CD14-positive monocyte (primary cell): ENCODE measurements around the gene ANKRD65. TPM values are rescaled to one million over a fixed set of nuclear protein-coding genes. Genes with fewer than 3 reads are reported as not detected.
A peak's percentile ranks its signal among the peaks of the same experiment; 100 is the strongest.

Experiments
- DNase-seq, 3 donors: peaks; one replicate each; pipeline ENCODE4 v3.0.0-alpha.2; 2011 to 2022
- H2AFZ ChIP-seq: 2 replicates; pipeline ENCODE4 v1.6.0; 2012; ENCODE audit warnings: mild to moderate bottlenecking, low read depth, low read length, inconsistent platforms; ENCODE audit not compliant: insufficient read depth, poor library complexity, severe bottlenecking
- H3K27ac ChIP-seq, 2 donors: 1 replicate in 1 of 2; 2 replicates in 1 of 2; pipeline ENCODE4 v1.5.1; 2012 to 2013; ENCODE audit warnings: low read length in 2 of 2, control low read depth in 1 of 2, inconsistent platforms in 1 of 2, low read depth in 1 of 2, mild to moderate bottlenecking in 1 of 2
- H3K27me3 ChIP-seq, 2 donors: one replicate each; pipeline versions ENCODE4 v1.6.0 to v1.6.1; 2011 to 2013; ENCODE audit warnings: low read length in 2 of 2; ENCODE audit not compliant: control insufficient read depth in 2 of 2, insufficient read depth in 2 of 2
- H3K36me3 ChIP-seq, 2 donors: replicated peaks in 1 of 2; 1 replicate in 1 of 2; 2 replicates in 1 of 2; pipeline versions ENCODE4 v1.5.1 to v1.6.1; 2012 to 2013; ENCODE audit warnings: low read length in 2 of 2, control low read depth in 1 of 2, inconsistent platforms in 1 of 2, mild to moderate bottlenecking in 1 of 2; ENCODE audit not compliant: insufficient read depth in 2 of 2, control insufficient read depth in 1 of 2
- H3K4me1 ChIP-seq, 2 donors: 1 replicate in 1 of 2; 2 replicates in 1 of 2; pipeline versions ENCODE4 v1.5.1 to v1.6.1; 2012 to 2013; ENCODE audit warnings: low read length in 2 of 2, control low read depth in 1 of 2, inconsistent platforms in 1 of 2, mild to moderate bottlenecking in 1 of 2, moderate library complexity in 1 of 2; ENCODE audit not compliant: insufficient read depth in 2 of 2, control insufficient read depth in 1 of 2
- H3K4me2 ChIP-seq: replicated peaks from 2 replicates; pipeline ENCODE3; 2012; ENCODE audit warnings: low read length, moderate library complexity, mild to moderate bottlenecking; ENCODE audit not compliant: poor library complexity, severe bottlenecking; ENCODE audit errors: extremely low read depth
- H3K4me3 ChIP-seq, 3 experiments: fragments of 200-600 bp in 1 of 3; sonication (generic) in 1 of 3; replicated peaks in 1 of 3; 1 replicate in 2 of 3; 2 replicates in 1 of 3; pipeline ENCODE4 v1.5.1; 2011 to 2013; ENCODE audit warnings: low read length in 3 of 3, mild to moderate bottlenecking in 3 of 3, control low read depth in 2 of 3, low read depth in 2 of 3, inconsistent platforms in 1 of 3, moderate library complexity in 1 of 3
- H3K79me2 ChIP-seq: 2 replicates; pipeline ENCODE4 v1.6.0; 2012; ENCODE audit warnings: mild to moderate bottlenecking, control low read depth, inconsistent platforms, low read length, moderate library complexity; ENCODE audit not compliant: insufficient read depth
- H3K9ac ChIP-seq: 2 replicates; pipeline ENCODE4 v1.6.0; 2017; ENCODE audit warnings: low read length, mild to moderate bottlenecking; ENCODE audit not compliant: insufficient read depth, poor library complexity, severe bottlenecking
- H3K9me3 ChIP-seq, 2 donors: replicated peaks in 1 of 2; 1 replicate in 1 of 2; 2 replicates in 1 of 2; pipeline versions ENCODE4 v1.5.1 to v1.6.1; 2012 to 2013; ENCODE audit warnings: low read length in 2 of 2, control low read depth in 1 of 2; ENCODE audit not compliant: control insufficient read depth in 1 of 2, insufficient read depth in 1 of 2
- H4K20me1 ChIP-seq: 2 replicates; pipeline ENCODE4 v1.6.0; 2012; ENCODE audit warnings: mild to moderate bottlenecking, low read length, control low read depth, moderate library complexity; ENCODE audit not compliant: insufficient read depth
- H3K27ac Mint-ChIP-seq, 7 donors: one replicate each; pipeline ENCODE4 v1.8.0; 2020; ENCODE audit warnings: mild to moderate bottlenecking in 7 of 7, mixed read lengths in 7 of 7, moderate library complexity in 6 of 7, inconsistent platforms in 2 of 7
- H3K27me3 Mint-ChIP-seq, 3 donors: one replicate each; pipeline ENCODE4 v1.8.0; 2021 to 2022; ENCODE audit warnings: low read depth in 3 of 3, mild to moderate bottlenecking in 3 of 3, mixed read lengths in 3 of 3, moderate library complexity in 3 of 3, inconsistent platforms in 1 of 3
- H3K36me3 Mint-ChIP-seq, 2 donors: one replicate each; pipeline ENCODE4 v1.8.0; 2020; ENCODE audit warnings: mixed read lengths in 2 of 2, inconsistent platforms in 1 of 2, mild to moderate bottlenecking in 1 of 2
- H3K4me1 Mint-ChIP-seq: one replicate; pipeline ENCODE4 v1.8.0; 2020; ENCODE audit warnings: mild to moderate bottlenecking, mixed read lengths
- H3K4me3 Mint-ChIP-seq, 2 donors: one replicate each; pipeline ENCODE4 v1.8.0; 2020; ENCODE audit warnings: mild to moderate bottlenecking in 2 of 2, mixed read lengths in 2 of 2, moderate library complexity in 1 of 2
- H3K9me3 Mint-ChIP-seq, 7 donors: one replicate each; pipeline ENCODE4 v1.8.0; 2020 to 2022; ENCODE audit warnings: mixed read lengths in 7 of 7, mild to moderate bottlenecking in 6 of 7, moderate library complexity in 6 of 7, inconsistent platforms in 2 of 7
- WGBS: methylation state at CpG from one replicate; pipeline ENCODE4 v1.1.5; 2013; ENCODE audit warnings: missing lambda C conversion rate; ENCODE audit not compliant: insufficient coverage; 5-methylcytosine and 5-hydroxymethylcytosine counted together
- intact Hi-C, 2 donors: fragments of 100-400 bp; cut with micrococcal nuclease; formaldehyde crosslinking; loops; one replicate each; pipeline versions ENCODE4 v1.15.0 to v1.15.1; 2023
- polyA plus RNA-seq, 3 donors: library from polyadenylated mRNA; depleted of rRNA in 1 of 3; unstranded in 2 of 3; stranded (reverse) in 1 of 3; fragments of 300-500 nt in 2 of 3; fragments of >200 nt in 1 of 3; fragmentation: Illumina TruSeq in 2 of 3; gene quantifications; 1 replicate in 2 of 3; 2 replicates in 1 of 3; pipeline ENCODE4 v1.2.3, GENCODE V29; 2012 to 2021
- TF ChIP-seq, protein P1 (sequence below): fragments of 200-600 bp; IDR thresholded peaks from one replicate; pipeline ENCODE4 v1.8.0; 2022; ENCODE audit warnings: antibody characterized with exemption, mild to moderate bottlenecking

ANKRD65 gene
- polyA plus RNA-seq, 3 donors: 0.04 TPM; not detected in 2

DNA sequence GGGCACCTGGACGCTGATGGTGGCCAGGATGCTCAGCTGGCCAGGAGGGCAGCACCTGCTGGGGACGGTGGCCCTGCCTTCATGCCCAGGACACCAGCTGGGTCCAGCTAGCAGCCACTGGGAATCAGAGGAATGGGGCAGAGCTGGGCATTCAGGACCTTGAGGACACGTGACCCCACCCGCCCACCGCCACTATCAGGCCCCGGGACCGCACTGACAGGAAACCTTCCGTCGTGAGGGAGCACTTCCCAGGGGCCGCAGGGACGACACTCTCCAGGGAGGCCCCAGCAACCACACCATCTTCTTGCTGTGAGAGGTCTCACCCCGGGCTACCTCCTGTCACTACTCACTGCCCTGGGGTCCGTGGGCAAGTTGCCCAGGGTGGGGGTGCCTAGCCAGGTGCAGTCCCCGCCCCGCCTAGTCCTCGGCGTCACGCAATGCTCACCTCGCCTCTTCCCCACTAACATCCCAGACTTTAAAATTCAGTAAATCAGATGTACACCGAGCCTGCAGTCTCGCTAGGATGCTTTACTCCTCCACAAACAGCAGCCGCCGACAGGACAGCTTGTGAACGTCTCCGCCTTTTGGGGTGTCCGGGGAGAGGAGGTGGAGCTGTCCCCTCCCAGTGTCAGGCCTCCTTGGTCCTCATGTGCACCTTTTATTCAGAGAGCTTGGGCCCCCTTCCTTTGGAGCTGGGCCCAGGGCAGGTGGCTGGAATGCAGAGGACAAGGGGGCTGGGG, 19.4 kb upstream of the ANKRD65 start:
- Histone ChIP-seq H2AFZ (peak overlapping the region; percentile 35), H3K79me2 (no peaks in the 10 kb centered on the region), H4K20me1 (no peaks in the 10 kb centered on the region), H3K27me3 (peaks cover 5 to 19% of the 10 kb centered on the region in 2 donors), H3K9ac (no peak overlapping the region), H3K4me1 (peaks cover 5 to 7% of the 10 kb centered on the region in 2 donors), H3K27ac (no peak overlapping the region), H3K4me2 (no peak overlapping the region), H3K4me3 (no peak overlapping the region), H3K36me3 (no peaks in the 10 kb centered on the region), H3K9me3 (no peaks in the 10 kb centered on the region)
- intact Hi-C loops: no loop called here
- no peak for DNase-seq
- Mint-ChIP-seq H3K9me3 (peaks cover 0 to 5% (median 0%) of the 10 kb centered on the region in 7 donors), H3K4me1 (peaks cover 7% of the 10 kb centered on the region), H3K27me3 (peaks cover 8 to 41% (median 19%) of the 10 kb centered on the region in 3 donors), H3K36me3 (peaks cover 0 to 1% of the 10 kb centered on the region in 2 donors), H3K4me3 (no peak overlapping the region), H3K27ac (peak overlapping the region in 1 of 7 donors; percentile 68)
- WGBS: 83% methylated on average over 21 of the region's 26 CpGs
- TF ChIP-seq, protein P1, sequence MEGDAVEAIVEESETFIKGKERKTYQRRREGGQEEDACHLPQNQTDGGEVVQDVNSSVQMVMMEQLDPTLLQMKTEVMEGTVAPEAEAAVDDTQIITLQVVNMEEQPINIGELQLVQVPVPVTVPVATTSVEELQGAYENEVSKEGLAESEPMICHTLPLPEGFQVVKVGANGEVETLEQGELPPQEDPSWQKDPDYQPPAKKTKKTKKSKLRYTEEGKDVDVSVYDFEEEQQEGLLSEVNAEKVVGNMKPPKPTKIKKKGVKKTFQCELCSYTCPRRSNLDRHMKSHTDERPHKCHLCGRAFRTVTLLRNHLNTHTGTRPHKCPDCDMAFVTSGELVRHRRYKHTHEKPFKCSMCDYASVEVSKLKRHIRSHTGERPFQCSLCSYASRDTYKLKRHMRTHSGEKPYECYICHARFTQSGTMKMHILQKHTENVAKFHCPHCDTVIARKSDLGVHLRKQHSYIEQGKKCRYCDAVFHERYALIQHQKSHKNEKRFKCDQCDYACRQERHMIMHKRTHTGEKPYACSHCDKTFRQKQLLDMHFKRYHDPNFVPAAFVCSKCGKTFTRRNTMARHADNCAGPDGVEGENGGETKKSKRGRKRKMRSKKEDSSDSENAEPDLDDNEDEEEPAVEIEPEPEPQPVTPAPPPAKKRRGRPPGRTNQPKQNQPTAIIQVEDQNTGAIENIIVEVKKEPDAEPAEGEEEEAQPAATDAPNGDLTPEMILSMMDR: no peak

- Histone ChIP-seq H3K4me3 (no peak overlapping the region), H3K36me3 (no peaks in the 10 kb centered on the region), H3K9me3 (no peaks in the 10 kb centered on the region), H3K79me2 (no peaks in the 10 kb centered on the region), H2AFZ (no peak overlapping the region), H3K27ac (no peak overlapping the region), H3K9ac (no peak overlapping the region), H3K4me1 (peaks cover 8 to 15% of the 10 kb centered on the region in 2 donors), H3K4me2 (no peak overlapping the region), H4K20me1 (no peaks in the 10 kb centered on the region), H3K27me3 (peaks cover 10 to 26% of the 10 kb centered on the region in 2 donors)
- peaks cover 0 to 8% (median 0%) of the 10 kb centered on the region in 7 donors for H3K9me3 Mint-ChIP-seq
- H3K4me1 Mint-ChIP-seq: peaks cover 12% of the 10 kb centered on the region
- H3K27me3 Mint-ChIP-seq: peaks cover 15 to 48% (median 25%) of the 10 kb centered on the region in 3 donors
- no peak for DNase-seq
- H3K27ac Mint-ChIP-seq: no peak overlapping the region
- H3K4me3 Mint-ChIP-seq: no peak overlapping the region
- TF ChIP-seq, protein P1: no peak
- peaks cover 1 to 2% of the 10 kb centered on the region in 2 donors for H3K36me3 Mint-ChIP-seq
- intact Hi-C loops: no loop called here
- WGBS: 85% methylated on average over 79 of the region's 82 CpGs
Observed at GRCh38 chr1:1439546-1440261, 18.6 kb upstream of the ANKRD65 start.
